NCI-H146 treated with DMSO at 0.1 percent for 48 hours (cell line): ENCODE results near the gene OR4K13.

ENCODE experiments used
- DNase-seq: peaks from one replicate; lab custom pipeline; 2025; ENCODE audit not compliant: unreplicated experiment; lab: John Stamatoyannopoulos, UW

The OR4K13 gene

GRCh38 chr14:20035938-20036337, at the start of gene OR4K13:
Gene OR4K13 (minus strand): TSS chr14:20036038. CDS start chr14:20034758, 1,280 bp downstream.
- DNase-seq: no peak

GRCh38 chr14:20059745-20060144, 23.9 kb upstream of the OR4K13 start, which contains the start of gene OR4L1:
Gene OR4L1 (plus strand): TSS chr14:20060045. CDS start chr14:20060045, 0 bp downstream.
- DNase-seq: no peak

GRCh38 chr14:20048202-20048601, 12.4 kb upstream of the OR4K13 start:
- no peak for DNase-seq

GRCh38 chr14:20044243-20044642, 8.4 kb upstream of the OR4K13 start:
- no peak for DNase-seq

GRCh38 chr14:20035449-20035848, 389 bp downstream of the OR4K13 start:
- DNase-seq: no peak

- no peak for DNase-seq
These were observed 4.8 kb downstream of the OR4K13 start for GRCh38 chr14:20031058-20031457.

- DNase-seq: no peak
These were observed 16.5 kb downstream of the OR4K13 start, which contains the start of gene OR4K14 for GRCh38 chr14:20019257-20019865. Gene OR4K14 (minus strand): TSS chr14:20019307. CDS start chr14:20015193, 4,114 bp downstream.

- no peak for DNase-seq
These were observed 27.7 kb downstream of the OR4K13 start for GRCh38 chr14:20008156-20008555.

GRCh38 chr14:20002319-20002718, 33.5 kb downstream of the OR4K13 start:
- no peak for DNase-seq

GRCh38 chr14:20001863-20002262, 34.0 kb downstream of the OR4K13 start, which contains the start of gene OR4Q2:
Gene OR4Q2 (plus strand): TSS chr14:20002163.
- DNase-seq: no peak

- no peak for DNase-seq
These were observed 42.4 kb downstream of the OR4K13 start for GRCh38 chr14:19993438-19993837.
